Cardiac fibroblast (primary cell): ENCODE results near the gene ME3.

Experiments
- DNase-seq, 2 donors: peaks; one replicate each; pipeline versions ENCODE4 v3.0.0 to v3.0.0-alpha.2; 2010; ENCODE audit warnings: low read depth in 2 of 2
- H3K4me3 ChIP-seq, 2 donors: replicated peaks in 1 of 2; 1 replicate in 1 of 2; 2 replicates in 1 of 2; pipeline ENCODE4 v1.5.1; 2011; ENCODE audit warnings: low read depth in 2 of 2, low read length in 2 of 2, mild to moderate bottlenecking in 2 of 2, moderate library complexity in 1 of 2
- TF ChIP-seq, protein P1 (sequence below): IDR thresholded peaks from one replicate; pipeline ENCODE4 v1.5.1; 2011; ENCODE audit warnings: low read depth, mild to moderate bottlenecking, low read length, inconsistent platforms

ME3 gene

DNA sequence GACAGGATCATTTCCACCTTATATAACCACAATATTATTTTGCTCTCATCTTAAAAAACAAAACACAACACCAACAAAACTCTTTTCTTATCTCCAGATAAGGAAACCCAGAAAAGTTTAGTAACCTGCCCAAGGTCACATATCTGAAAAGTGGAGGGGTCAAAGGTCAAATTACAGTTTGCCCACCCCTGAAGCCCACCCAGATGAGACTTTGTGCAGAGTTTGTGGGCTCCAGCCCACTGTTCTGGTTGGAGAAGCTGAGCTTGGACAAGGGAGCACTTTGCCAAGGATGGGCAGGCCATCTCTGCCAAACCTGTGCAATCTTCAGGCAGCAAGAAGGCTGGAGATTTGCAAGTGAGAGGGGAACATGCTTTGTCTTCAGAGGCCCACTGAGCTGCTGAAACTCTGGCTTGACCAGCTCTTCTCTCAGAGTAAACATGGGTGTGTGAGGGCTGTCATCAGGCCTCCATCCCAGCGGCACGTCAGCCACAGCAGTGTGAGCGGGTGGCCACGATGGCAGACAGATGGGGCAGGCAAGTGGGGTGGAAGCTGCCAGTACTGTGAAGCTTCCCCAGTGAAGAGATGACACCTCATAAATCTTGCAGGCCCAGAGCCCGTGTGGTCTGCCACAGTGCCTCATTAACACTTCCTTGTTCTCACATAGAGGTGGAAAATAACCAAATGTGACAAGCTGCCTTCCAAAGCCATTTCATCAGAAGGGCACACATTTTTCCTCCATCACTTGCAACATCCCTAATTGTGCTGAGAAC lies 186.0 kb downstream of the ME3 start:
- DNase-seq: no peak
- H3K4me3 ChIP-seq: no peak overlapping the region
- TF ChIP-seq, protein P1, sequence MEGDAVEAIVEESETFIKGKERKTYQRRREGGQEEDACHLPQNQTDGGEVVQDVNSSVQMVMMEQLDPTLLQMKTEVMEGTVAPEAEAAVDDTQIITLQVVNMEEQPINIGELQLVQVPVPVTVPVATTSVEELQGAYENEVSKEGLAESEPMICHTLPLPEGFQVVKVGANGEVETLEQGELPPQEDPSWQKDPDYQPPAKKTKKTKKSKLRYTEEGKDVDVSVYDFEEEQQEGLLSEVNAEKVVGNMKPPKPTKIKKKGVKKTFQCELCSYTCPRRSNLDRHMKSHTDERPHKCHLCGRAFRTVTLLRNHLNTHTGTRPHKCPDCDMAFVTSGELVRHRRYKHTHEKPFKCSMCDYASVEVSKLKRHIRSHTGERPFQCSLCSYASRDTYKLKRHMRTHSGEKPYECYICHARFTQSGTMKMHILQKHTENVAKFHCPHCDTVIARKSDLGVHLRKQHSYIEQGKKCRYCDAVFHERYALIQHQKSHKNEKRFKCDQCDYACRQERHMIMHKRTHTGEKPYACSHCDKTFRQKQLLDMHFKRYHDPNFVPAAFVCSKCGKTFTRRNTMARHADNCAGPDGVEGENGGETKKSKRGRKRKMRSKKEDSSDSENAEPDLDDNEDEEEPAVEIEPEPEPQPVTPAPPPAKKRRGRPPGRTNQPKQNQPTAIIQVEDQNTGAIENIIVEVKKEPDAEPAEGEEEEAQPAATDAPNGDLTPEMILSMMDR: no peak

- H3K4me3 ChIP-seq: no peak overlapping the region
- TF ChIP-seq, protein P1: no peak
- no peak for DNase-seq
Measured at GRCh38 chr11:86484795-86485166, 187.6 kb downstream of the ME3 start.

DNA sequence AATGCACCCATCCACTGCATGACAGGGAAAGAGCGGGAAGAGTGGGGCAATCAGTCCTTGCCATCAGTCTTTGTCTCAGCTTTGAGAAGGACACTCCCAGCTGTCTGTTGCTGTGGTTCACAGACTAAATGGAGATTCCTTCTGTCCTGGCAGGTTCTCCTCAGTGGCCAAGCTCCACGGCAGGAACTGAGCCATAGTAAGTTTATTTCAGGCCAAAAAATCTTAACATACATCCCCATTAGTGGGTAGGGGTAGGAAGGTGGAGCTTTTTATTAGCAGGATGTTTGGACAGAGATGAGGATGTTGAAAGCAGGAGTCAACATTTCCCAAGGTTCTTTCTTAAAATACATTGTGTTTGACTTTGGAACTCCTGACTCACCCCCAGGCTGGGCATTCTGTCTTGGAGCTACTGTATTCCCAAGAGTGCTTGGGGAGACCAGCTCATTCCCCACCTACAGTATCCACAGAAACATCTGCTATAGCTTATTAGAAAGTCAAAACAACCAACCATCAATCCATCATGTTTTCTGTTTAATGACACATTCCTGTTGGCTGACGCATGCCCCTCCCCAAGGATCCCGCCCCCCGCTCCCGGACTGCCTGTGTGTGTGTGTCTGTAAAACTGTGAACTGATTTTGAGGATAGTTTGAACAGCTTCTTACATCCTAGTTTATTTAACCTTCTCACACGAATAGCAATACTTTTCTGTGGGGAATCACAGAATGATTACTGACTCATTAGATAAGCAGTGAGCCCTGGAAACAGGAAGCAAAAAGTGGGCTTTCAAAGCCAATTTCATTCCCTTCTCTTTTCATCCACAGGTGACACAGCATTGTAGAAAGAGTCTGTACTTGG lies 188.2 kb downstream of the ME3 start:
- peak; percentile 91 to 99 for DNase-seq
- H3K4me3 ChIP-seq: no peak overlapping the region
- TF ChIP-seq, protein P1: no peak

DNA sequence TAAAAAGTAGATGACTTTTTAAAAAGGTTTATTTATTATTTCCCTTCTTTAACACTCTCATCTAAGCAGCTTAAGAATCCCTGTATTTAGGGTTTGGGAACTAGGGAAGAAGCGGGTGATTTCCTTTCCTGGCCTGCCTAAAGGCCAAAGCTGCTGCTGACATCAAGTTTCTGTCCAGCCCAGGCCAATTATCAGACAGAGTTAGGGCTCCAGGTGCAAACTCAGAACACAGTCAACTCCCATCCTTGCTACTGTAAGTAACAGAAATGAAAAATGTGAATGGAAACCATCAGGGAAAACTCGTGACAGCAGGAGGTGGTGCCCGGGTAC lies 188.8 kb downstream of the ME3 start:
- H3K4me3 ChIP-seq: no peak overlapping the region
- TF ChIP-seq, protein P1: no peak
- no peak for DNase-seq

GRCh38 chr11:86482692-86483091 lies 189.7 kb downstream of the ME3 start:
- TF ChIP-seq, protein P1: no peak
- H3K4me3 ChIP-seq: no peak overlapping the region
- DNase-seq: no peak

- peak in 1 of 2 donors; percentile 18 for DNase-seq
- H3K4me3 ChIP-seq: no peak overlapping the region
- TF ChIP-seq, protein P1: no peak
Measured at GRCh38 chr11:86481399-86481798, 191.0 kb downstream of the ME3 start.
